ENCODE measurements around the gene MAP1S. TPM values are rescaled to one million over a fixed set of nuclear protein-coding genes. Genes with fewer than 3 reads are reported as not detected.

MAP1S gene, protein sequence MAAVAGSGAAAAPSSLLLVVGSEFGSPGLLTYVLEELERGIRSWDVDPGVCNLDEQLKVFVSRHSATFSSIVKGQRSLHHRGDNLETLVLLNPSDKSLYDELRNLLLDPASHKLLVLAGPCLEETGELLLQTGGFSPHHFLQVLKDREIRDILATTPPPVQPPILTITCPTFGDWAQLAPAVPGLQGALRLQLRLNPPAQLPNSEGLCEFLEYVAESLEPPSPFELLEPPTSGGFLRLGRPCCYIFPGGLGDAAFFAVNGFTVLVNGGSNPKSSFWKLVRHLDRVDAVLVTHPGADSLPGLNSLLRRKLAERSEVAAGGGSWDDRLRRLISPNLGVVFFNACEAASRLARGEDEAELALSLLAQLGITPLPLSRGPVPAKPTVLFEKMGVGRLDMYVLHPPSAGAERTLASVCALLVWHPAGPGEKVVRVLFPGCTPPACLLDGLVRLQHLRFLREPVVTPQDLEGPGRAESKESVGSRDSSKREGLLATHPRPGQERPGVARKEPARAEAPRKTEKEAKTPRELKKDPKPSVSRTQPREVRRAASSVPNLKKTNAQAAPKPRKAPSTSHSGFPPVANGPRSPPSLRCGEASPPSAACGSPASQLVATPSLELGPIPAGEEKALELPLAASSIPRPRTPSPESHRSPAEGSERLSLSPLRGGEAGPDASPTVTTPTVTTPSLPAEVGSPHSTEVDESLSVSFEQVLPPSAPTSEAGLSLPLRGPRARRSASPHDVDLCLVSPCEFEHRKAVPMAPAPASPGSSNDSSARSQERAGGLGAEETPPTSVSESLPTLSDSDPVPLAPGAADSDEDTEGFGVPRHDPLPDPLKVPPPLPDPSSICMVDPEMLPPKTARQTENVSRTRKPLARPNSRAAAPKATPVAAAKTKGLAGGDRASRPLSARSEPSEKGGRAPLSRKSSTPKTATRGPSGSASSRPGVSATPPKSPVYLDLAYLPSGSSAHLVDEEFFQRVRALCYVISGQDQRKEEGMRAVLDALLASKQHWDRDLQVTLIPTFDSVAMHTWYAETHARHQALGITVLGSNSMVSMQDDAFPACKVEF
- 16.6 and 20.6 TPM in 2 replicates for total RNA-seq

DNA sequence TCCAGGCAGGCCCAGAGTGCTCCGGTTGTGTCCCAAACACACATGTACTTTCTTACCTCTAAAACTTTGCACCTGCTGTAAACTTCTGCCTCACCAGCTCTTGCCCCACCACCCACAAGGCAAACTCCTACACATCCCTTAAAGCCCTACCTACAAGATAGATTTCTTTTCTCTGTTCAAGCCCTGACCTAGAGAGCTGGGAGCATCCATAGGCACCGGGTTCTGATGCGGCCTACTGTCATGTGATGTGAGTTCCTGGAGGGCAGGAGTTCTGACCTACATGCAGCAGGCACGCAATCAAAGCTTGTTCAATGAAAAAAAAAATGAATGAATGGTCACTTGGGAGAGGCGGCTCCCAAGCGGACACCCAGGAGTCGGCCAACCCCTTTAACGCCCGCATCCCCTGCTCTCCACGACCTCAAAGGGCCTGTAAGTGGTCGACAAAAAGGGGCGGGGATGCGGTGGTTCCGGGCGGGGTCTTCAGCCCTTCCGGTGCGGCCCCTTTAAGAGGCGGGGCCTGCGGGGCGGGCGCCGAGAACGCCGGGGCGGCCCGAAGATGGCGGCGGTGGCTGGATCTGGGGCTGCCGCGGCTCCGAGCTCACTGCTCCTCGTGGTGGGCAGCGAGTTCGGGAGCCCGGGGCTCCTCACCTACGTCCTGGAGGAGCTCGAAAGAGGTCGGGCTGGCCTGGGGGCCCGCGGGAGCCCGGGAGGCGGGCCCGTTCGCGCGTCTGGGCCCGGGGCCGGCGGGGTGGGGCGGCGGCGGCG is at the start of gene MAP1S:
TSS of gene MAP1S (plus strand) at position 534 of the 765 bp plus-strand sequence. CDS start at position 557, 23 bp downstream.

DNA sequence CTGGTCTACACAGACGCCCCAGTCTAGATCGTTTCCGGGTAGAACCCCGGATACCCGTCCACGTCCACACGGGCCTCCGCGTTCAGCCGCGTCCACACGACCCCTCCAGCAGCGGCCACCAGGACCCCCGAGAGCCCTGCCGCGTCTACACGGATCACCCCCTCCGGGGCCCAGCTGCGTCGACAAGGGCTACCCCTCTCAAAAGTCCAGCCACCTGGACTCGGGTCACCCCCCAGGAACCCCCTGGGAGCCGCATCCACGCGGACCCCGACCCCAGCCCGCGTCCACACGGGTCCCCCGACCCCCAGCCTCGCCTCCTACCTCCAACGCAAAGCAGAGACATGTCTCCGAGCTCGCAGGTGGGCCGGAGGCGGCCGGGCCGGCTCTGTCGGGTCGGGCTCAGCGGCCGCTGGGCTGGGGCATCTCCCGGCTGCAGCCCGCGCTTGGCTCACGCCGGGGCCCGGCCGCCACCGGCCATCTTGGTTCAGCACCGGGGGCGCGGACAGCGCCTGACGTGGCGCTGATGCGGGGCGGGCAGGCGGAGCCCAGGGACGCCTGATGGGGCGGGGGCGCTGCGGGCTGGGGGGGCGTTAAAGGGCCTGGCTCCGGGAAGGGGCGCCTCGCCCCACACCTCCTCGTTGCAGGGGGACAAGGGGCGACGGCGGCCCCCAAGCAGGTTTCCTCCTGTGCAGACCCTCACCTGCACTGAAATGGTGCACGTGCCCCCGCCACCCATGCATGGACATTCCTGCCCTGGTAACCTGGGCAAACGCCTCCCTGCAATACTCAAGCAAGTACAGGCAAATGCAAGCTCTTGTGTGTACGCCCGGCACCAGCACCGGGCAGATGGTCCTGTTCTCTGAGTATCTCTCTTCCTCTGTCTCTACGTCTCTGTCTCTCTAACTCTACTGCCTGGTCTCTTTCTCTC is 31.2 kb upstream of the MAP1S start, which contains the start of gene UNC13A:
TSS of gene UNC13A (minus strand) at position 498 of the 928 bp plus-strand sequence. CDS start at position 343, 155 bp downstream.

GRCh38 chr19:17751103-17751911 is 32.0 kb downstream of the MAP1S start, which contains the start of gene FCHO1:
Gene FCHO1 (plus strand): TSS chr19:17751477. CDS start chr19:17755165, 3,688 bp downstream.

Other genes starting within 250 kb of the MAP1S start
- gene SLC27A1, start 249.0 kb upstream of the MAP1S start, total RNA-seq: 10.2 and 11.1 TPM in 2 replicates
- 94.9 and 105 TPM in 2 replicates for gene PGLS, start 207.8 kb upstream of the MAP1S start, total RNA-seq
- 81.9 and 97.9 TPM in 2 replicates for gene COLGALT1, start 163.8 kb upstream of the MAP1S start, total RNA-seq
- gene UNC13A, start 31.1 kb upstream of the MAP1S start, total RNA-seq: 0.14 and 0.19 TPM in 2 replicates
- 4.1 and 6.6 TPM in 2 replicates for gene FCHO1, start 32.0 kb downstream of the MAP1S start, total RNA-seq
- 11.3 and 15.7 TPM in 2 replicates for gene B3GNT3, start 75.7 kb downstream of the MAP1S start, total RNA-seq
- gene INSL3, start 102.0 kb downstream of the MAP1S start, total RNA-seq: not detected in 2 replicates
- gene JAK3, start 128.5 kb downstream of the MAP1S start, total RNA-seq: 0.70 and 0.85 TPM in 2 replicates
- gene RPL18A, start 140.4 kb downstream of the MAP1S start, total RNA-seq: 2,105 and 2,354 TPM in 2 replicates
- gene SLC5A5, start 152.5 kb downstream of the MAP1S start, total RNA-seq: 0.37 TPM in 1 of 2 replicates, not detected in the other
- gene CCDC124, start 213.5 kb downstream of the MAP1S start, total RNA-seq: 86.3 and 94.5 TPM in 2 replicates
- not detected in 2 replicates for gene KCNN1, start 247.6 kb downstream of the MAP1S start, total RNA-seq